ENCODE measurements around the gene HCRTR2.

- TF ChIP-seq CTCF (IDR thresholded peaks at IDR 0.05) (no peak), POLR2A (IDR thresholded peaks at IDR 0.05) (no peak), EP300 (IDR thresholded peaks at IDR 0.05) (no peak), POLR2AphosphoS5 (IDR thresholded peaks at IDR 0.05) (no peak)
These were observed 10.6 kb downstream of the HCRTR2 start for GRCh38 chr6:55184782-55185530.
